ENCODE measurements around the gene EDRF1. TPM values are rescaled to one million over a fixed set of nuclear protein-coding genes. Genes with fewer than 3 reads are reported as not detected.

Gene EDRF1
- total RNA-seq, 4 donors from 2014 or later, result 20.2 to 35.1 (median 26.3) TPM

DNA sequence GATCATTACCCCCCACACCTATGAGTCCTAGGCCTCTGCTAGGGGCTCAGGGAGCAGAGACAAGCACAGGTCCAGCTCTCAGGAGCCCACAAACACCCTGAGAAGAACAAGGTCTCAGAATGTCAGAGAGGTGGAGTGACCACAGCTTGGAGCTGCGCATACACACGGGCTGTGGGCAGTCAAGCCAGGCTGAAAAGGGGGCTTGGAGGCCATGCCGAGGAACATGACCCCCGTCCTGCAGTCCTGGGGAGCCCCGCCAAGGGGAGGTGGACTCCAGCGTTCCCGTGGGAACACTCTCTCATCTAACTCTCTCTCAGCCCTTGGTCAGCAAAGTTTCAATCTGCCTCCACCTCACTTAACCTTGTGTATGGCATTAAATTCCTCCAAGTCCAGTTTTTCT, 63.9 kb downstream of the EDRF1 start:
- WGBS, 2 donors (ENCODE audit: low coverage in 1 of 2), result 92% methylated on average over 7 of the region's 7 CpGs; no CpG with 5 or more reads in 1 of the 2 donors
- no peak for TF ChIP-seq EP300 (IDR thresholded peaks at IDR 0.05; ENCODE audit: low read depth)
- no peak for TF ChIP-seq POLR2A (IDR thresholded peaks at IDR 0.05)
- TF ChIP-seq POLR2AphosphoS5 (IDR thresholded peaks at IDR 0.05), result no peak
- TF ChIP-seq, protein P1, sequence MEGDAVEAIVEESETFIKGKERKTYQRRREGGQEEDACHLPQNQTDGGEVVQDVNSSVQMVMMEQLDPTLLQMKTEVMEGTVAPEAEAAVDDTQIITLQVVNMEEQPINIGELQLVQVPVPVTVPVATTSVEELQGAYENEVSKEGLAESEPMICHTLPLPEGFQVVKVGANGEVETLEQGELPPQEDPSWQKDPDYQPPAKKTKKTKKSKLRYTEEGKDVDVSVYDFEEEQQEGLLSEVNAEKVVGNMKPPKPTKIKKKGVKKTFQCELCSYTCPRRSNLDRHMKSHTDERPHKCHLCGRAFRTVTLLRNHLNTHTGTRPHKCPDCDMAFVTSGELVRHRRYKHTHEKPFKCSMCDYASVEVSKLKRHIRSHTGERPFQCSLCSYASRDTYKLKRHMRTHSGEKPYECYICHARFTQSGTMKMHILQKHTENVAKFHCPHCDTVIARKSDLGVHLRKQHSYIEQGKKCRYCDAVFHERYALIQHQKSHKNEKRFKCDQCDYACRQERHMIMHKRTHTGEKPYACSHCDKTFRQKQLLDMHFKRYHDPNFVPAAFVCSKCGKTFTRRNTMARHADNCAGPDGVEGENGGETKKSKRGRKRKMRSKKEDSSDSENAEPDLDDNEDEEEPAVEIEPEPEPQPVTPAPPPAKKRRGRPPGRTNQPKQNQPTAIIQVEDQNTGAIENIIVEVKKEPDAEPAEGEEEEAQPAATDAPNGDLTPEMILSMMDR (IDR thresholded peaks at IDR 0.05), result no peak
- intact Hi-C loops (cut with DNase I; ENCODE audit: low total_unique reads), result no loop called here

DNA sequence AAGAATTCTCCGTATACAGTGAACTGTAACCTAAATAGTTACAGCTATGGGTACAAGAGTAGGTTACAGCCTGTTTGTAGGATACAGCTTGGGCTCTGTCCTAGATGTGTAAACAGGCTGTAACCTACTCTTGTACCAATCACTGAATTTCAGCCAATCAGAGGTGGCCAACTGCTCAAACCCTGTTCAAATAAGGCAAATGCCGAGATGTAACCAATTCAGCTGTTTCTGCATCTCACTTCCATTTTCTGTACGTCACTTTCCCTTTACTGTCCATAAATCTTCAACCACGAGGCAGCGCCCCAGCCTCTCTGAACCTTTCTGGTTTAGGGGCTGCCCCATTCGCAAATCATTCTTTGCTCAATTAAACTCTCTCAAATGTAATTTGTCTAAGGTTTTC, 64.4 kb downstream of the EDRF1 start:
- TF ChIP-seq EP300 (IDR thresholded peaks at IDR 0.05; ENCODE audit: low read depth) (no peak), POLR2AphosphoS5 (IDR thresholded peaks at IDR 0.05) (no peak), POLR2A (IDR thresholded peaks at IDR 0.05) (no peak)
- TF ChIP-seq, protein P1 (IDR thresholded peaks at IDR 0.05), result no peak
- no peaks in the 10 kb centered on the region for H3K4me1 ChIP-seq
- in situ Hi-C loops (cut with MboI; ENCODE audit: low pct_ligation_motif_present in 1 of 4, low pct_unique_long_range_greater_than_20kb in 1 of 4, low sequenced_read_pairs in 3 of 4) (no loop called here), intact Hi-C loops (cut with DNase I; ENCODE audit: low total_unique reads) (no loop called here)
- WGBS, 2 donors (ENCODE audit: low coverage in 1 of 2), result 73 to 80% methylated on average over 6 of the region's 6 CpGs
- DNase-seq, result no peak
- no peaks in the 10 kb centered on the region for H3K9me3 ChIP-seq
- H3K4me3 ChIP-seq, result no peak overlapping the region
- no peak overlapping the region for H3K27ac ChIP-seq
- H3K27me3 ChIP-seq, result no peaks in the 10 kb centered on the region
- no peaks in the 10 kb centered on the region for H3K36me3 ChIP-seq

More for the DNA sequence above, 63.9 kb downstream of the EDRF1 start:
- Histone ChIP-seq H3K4me1 (no peaks in the 10 kb centered on the region), H3K27ac (no peak overlapping the region), H3K4me3 (no peak overlapping the region), H3K27me3 (no peaks in the 10 kb centered on the region), H3K36me3 (no peaks in the 10 kb centered on the region), H3K9me3 (no peaks in the 10 kb centered on the region)
- no peak for DNase-seq
- in situ Hi-C loops (cut with MboI; ENCODE audit: low pct_ligation_motif_present in 1 of 4, low pct_unique_long_range_greater_than_20kb in 1 of 4, low sequenced_read_pairs in 3 of 4), result no loop called here

DNA sequence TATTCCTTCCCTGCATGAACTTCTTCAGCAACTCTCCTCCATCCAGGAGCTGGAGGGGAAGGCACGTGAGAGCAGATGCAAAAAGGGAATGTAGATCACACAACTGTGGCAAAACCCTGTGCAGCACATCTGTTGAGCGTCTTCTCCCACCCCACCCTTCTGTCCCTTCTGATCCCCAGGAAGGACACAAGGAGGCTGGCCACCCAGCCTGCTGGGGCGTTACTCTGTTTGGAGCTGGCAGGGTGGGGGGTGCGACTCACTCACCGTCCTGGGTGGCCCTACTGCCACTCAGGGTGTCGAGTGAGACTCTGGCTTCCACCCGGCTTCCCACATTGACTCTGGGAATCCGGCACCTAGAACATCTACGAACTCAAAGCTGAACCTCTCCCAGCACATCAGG, 66.3 kb downstream of the EDRF1 start:
- Histone ChIP-seq H3K27ac (no peak overlapping the region), H3K27me3 (no peaks in the 10 kb centered on the region), H3K9me3 (no peaks in the 10 kb centered on the region), H3K4me1 (no peaks in the 10 kb centered on the region), H3K4me3 (no peak overlapping the region), H3K36me3 (no peaks in the 10 kb centered on the region)
- intact Hi-C loops (cut with DNase I; ENCODE audit: low total_unique reads), result no loop called here
- TF ChIP-seq POLR2A (IDR thresholded peaks at IDR 0.05) (no peak), EP300 (IDR thresholded peaks at IDR 0.05; ENCODE audit: low read depth) (no peak), POLR2AphosphoS5 (IDR thresholded peaks at IDR 0.05) (no peak)
- TF ChIP-seq, protein P1 (IDR thresholded peaks at IDR 0.05), result no peak
- DNase-seq, result no peak
- in situ Hi-C loops (cut with MboI; ENCODE audit: low pct_ligation_motif_present in 1 of 4, low pct_unique_long_range_greater_than_20kb in 1 of 4, low sequenced_read_pairs in 3 of 4), result no loop called here
- 92 to 100% methylated on average over 1 to 9 of the region's 9 CpGs for WGBS, 2 donors (ENCODE audit: low coverage in 1 of 2)

DNA sequence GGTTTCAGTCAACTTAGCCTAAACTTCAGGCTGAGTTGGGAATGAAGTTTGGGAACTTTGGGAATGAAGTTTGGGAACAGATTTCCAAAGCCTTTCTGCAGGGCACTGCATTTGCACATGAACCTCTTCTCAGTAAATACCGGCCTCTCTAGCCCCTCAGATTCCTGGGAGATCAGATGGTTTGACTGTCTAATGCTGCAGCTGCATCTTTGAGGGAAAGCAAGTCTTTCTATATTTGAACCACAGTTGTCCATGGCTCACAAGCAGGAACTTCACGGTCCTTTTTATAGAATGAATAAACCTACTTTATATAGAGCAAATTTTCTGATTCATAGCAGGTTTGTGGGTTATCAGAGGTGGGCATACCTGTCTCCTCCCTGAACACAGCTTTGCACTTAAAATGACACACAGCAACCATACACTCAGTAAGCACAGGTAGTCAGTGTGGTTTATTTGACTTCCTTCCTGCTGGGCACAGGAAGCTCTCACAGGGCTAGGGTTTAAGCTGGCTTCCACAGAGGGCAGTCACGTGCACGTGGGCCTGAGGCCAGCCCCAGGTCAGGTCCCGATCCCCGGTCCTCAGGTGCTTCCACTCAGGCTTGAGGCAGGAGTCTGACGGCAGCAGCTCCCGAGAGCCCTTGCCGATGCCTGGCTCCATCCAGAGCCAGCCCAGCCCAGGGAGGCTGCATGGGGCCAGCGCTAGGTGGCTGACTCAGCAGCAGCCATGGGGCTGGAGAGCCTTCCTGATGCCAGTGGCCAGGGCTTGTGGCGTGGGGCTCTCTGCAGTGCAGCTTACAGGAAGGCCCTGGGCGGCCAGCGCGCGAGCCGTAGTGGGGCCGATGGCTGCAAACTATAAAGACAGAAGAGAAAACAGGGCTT, 68.9 kb downstream of the EDRF1 start:
- Histone ChIP-seq H3K36me3 (peaks cover 0 to 11% (median 1%) of the 10 kb centered on the region in 4 donors), H3K27ac (no peak overlapping the region), H3K4me3 (no peak overlapping the region), H3K9me3 (no peaks in the 10 kb centered on the region), H3K27me3 (no peaks in the 10 kb centered on the region), H3K4me1 (no peaks in the 10 kb centered on the region)
- DNase-seq, result no peak
- TF ChIP-seq POLR2AphosphoS5 (IDR thresholded peaks at IDR 0.05), result no peak
- TF ChIP-seq EP300 (IDR thresholded peaks at IDR 0.05; ENCODE audit: low read depth), result no peak
- no peak for TF ChIP-seq POLR2A (IDR thresholded peaks at IDR 0.05)
- TF ChIP-seq, protein P1 (IDR thresholded peaks at IDR 0.05), result no peak
- 76% methylated on average over 13 of the region's 17 CpGs; no CpG with 5 or more reads in 1 of the 2 donors for WGBS, 2 donors (ENCODE audit: low coverage in 1 of 2)
- intact Hi-C loops (cut with DNase I; ENCODE audit: low total_unique reads) (no loop called here), in situ Hi-C loops (cut with MboI; ENCODE audit: low pct_ligation_motif_present in 1 of 4, low pct_unique_long_range_greater_than_20kb in 1 of 4, low sequenced_read_pairs in 3 of 4) (no loop called here)
